HL-60/S4 (cell line): ENCODE results near the gene CHMP5.

ENCODE experiments used
- in situ Hi-C: fragments of 300-500 bp; cut with MboI; formaldehyde crosslinking; loops from 2 replicates; pipeline ENCODE4 v1.14.3; 2022; ENCODE audit warnings: low sequenced_read_pairs

CHMP5 gene

DNA sequence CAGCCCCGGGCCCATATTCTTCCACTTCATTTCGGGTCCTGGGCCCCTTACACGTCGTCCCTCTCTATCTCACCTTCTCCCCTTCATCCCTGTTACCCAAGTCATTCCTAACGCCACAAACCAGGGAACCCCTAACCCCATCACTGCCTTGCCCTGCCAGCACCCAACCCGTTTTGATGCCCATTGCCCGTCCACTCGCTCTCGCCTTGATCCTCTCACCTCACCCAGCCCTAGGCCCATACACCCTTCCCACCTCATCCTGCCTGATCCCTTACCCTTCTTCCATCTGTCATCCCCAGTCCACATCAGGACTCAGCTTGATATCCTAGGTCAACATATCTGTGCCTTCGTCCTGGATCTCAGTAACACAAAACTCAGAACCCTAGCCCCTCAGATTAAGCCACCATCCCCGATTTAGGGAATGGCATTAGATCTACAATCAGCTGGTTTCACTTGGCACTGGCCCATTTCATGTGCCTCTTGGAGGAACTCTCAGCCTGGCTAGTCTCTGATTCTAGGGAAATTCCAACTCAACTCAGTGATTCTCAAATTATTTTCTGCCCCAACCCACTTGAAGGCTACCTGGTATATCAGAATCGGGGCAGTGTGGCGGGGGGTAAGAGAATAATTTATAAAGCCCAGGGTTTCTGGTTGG, 489 bp downstream of the CHMP5 start:
- in situ Hi-C loops, result loop anchor here (25.0 kb wide), 1 partner anchor 97 kb away; no protein-coding TSS in a partner anchor

DNA sequence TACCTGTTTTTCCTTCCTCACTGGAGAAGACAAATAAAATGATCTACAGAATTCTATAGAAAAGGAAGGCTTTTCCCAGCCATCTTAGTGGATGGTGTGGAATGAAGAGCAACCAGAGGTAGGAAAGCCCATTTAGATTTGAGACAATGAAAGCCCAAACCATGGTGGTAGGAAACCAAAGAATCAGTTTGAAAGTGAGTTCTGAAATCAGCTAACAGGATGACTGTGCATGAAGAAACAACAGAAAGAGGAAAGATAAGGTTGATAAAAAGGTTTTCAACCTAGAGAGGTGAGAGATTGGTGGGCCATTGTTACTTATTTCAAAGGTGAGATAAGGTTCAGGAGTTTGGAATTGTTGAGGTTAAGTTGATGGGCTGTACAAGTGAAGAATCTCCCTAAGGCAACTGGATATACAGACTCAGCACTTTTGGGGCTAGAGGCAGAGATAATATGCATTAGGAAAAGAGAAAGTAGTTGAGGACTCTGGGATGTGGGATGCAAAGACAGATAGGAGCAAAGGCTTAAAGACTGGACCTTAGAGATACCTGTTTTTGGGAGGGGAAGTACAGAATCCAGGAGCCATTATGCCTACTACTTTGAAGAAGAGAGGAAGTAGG, 2.4 kb downstream of the CHMP5 start:
- in situ Hi-C loops, result loop anchor here (25.0 kb wide), 1 partner anchor 95 kb away; no protein-coding TSS in a partner anchor

DNA sequence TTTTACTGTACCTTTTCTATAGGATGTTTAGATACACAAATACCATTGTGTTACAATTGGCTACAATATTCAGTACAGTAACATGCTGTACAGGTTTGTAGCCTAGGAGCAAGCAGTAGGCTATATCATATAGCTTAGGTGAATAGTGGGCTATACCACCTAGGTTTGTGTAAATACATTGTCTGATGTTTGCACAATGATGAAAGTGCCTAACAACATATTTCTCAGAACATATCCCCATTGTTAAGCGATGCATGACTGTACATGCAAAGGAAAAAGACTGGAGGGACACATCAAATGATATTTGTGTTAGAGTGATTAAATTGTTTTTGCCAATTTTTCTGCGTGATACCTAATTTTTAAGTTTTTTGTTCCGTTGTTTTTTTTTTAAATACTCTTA, 5.3 kb downstream of the CHMP5 start:
- in situ Hi-C loops, result loop anchor here (25.0 kb wide), 1 partner anchor 92 kb away; no protein-coding TSS in a partner anchor

DNA sequence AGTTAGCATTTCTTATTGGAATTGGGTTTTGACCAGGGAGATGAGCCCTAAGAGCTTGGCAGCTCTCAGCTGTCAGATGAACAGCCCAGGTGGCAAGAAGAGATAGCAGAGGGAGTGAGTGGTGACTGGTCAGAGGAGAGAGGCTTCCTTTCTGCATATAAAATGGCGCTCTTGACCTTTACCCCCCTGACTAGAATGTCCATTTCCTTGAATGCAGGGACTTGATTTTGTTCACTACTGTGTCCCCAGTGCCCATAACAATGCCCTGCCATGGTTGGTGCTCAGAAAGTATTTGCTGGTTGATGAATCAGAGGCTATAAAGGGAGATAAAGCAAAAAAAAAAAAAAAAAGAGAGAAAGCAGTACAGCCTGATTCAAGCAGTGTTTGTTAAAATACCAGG, 7.2 kb downstream of the CHMP5 start:
- in situ Hi-C loops, result loop anchor here (25.0 kb wide), 1 partner anchor 90 kb away; no protein-coding TSS in a partner anchor

DNA sequence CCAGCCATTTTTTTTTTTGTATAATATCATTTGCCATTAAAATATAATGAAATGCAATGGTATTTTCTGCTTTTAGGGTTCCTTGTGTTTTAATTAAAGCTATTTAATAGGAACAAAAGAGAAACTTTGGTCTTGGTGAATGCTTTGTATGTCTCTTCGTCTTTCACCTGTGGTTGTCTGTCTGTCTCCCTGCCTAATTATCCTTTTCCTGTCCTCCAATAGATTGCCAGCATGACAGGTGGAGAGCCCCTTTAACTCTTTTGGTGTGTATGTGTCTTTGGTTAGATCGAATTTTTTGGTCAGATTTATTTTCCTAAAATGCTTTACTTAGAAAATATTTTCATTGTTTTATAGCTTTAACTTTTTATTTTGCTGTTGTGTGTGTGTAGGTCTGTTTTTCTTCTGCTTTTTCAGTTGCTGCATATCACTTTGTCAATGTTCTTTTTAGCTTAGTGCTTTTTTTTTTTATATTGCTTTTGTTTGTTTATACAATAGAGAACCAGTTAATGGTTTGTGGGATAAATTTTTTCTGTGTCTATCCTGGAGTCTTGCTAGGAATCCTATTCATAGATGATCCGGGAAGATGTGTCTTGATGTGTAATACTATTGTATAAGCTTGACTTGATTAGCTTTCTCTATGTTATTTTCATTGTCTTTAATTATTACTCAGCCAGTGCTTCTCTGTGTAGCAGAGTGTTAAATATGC, 8.6 kb downstream of the CHMP5 start:
- in situ Hi-C loops, result loop anchor here (25.0 kb wide), 1 partner anchor 89 kb away; no protein-coding TSS in a partner anchor

DNA sequence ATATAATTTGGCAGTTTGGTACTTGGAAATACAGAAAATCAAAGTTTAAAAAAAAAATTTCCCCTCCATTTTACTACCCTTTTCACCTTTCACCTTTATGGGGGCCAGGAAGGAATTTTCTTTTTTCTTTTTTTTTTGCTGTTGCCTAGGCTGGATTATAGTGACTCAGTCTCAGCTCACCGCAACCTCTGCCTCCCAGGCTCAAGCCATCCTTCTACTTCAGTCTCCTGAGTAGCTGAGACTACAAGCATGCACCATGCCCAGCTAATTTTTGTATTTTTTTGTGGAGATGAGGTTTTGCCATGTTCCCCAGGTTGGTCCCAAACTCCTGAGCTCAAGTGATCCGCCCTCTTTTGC, 9.1 kb downstream of the CHMP5 start:
- in situ Hi-C loops, result loop anchor here (25.0 kb wide), 1 partner anchor 88 kb away; no protein-coding TSS in a partner anchor

DNA sequence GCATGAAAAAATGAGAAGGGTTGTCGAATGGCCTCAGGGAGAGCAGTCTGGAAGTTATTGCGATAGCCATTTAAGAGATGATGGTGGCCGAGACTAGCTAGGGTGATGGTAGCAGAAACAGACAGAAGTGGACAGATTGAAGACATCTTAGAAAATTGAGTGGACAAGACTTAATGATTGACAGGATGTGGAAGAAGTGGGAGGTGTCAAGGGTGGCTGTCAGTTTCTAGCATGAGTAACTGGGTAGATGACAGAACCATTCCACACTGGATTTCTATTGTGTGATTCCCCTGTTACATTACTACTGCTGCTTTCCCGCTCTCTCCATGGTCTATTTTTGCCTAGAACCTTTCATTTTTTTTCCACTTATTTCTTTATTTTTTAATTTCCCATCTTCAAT, 12.6 kb downstream of the CHMP5 start:
- in situ Hi-C loops, result no loop called here

DNA sequence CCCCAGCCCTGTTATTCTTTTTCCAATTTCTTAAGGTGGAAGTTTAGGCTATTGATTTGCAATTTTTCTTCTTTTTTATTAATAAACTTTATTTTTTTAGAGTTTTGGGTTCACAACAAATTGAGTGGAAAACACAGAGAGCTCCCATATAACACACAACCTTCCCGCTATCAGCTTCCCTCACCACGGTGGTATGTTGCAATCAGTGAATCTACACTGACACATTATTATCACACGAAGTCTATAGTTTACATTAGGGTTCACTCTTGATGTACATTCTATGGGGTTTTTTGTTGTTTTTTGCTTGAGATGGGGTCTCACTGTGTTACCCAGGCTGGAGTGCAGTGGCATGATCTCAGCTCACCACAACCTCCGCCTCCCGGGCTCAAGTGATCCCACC, 20.7 kb downstream of the CHMP5 start:
- in situ Hi-C loops, result no loop called here

DNA sequence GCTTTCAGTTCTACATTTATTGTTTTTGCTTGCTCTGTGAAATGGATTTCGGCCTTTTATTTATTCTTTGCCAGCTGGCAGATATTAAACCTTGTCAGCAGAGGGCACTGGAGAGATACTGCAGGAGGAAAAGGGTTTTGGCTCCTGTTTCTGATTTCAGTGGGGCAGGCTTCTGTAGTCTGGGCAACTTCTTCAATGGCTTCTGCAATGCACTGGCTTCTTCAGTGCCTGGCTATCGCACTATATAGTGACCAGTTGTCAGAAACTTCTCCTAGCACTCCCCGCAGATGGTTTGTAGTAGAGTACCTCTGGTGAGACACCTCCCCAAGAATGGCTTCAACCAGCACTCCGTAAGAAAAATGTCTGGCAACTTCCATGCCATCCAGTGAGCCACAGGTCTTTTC, 22.2 kb downstream of the CHMP5 start:
- in situ Hi-C loops, result no loop called here

DNA sequence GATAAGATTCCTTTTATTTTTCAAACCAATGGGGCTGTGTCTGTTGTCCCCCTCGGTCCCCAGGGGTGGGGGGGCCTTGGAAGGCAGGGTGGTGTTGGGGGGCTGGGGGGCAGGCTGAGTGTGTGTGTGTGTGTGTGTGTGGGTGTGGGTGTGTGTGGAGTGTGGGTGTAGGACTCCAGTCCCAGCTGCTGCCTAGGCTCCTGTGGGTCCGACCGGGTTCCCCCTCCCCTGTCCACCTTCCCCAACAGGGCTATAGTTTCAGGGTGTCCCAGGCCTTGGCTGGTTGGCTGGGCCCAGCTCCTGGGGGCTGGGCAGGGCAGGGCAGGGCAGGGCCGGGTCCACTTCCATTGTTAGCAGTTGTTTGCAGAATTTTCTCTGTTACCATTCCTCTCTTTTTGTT, 23.4 kb downstream of the CHMP5 start:
- in situ Hi-C loops, result no loop called here

DNA sequence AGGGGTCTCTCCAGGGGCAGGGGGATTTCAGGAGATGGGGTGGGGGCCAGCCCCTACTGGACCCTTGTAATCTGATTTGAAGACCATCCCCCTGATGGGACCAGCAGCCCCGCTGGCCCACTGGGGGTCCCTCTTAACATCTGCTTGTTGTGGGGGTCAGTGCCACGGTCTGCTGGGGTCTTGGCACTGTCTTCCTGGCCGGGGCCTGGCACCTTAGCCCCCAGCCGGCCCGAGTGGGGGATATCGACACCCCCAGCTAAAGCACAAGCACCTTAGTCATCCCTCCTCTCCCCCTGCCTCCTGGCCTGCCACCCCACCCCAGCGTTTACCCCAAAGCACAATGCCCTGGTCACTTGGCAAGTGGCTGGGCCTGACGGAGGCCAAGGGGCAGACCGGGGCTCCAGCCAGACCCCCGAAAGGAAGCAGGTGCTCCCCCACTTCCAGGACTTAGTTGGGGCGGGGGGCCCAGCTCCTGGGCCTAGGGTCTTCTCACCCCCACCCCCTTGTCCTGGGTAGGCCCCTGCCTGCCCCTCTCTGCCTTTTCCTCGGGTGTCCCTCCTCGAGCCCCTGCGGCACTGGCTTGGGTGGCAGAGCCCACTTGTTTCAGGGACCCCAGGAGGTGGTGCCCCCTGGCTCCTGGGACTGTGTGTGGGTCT, 24.1 kb downstream of the CHMP5 start:
- in situ Hi-C loops, result no loop called here

DNA sequence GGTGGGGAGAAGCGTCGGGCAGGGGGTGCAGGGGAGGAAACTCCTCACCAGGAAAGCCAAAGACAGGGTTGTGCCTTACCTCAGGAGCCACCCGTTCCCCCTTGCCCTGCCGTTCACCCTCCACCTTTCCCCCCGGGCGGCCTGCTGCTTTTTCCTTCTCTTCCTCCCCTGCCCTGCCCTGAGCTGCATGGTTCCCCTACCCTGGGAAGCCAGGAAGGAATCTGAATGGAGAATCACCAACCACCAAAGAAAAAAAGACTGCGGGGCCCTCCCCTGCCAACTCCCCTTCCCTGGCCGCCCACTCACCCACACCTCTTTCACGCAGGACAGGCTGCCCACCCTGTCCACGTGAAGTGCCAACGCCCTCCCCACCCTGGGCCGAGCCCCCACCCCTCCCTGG, 24.6 kb downstream of the CHMP5 start:
- in situ Hi-C loops, result no loop called here

DNA sequence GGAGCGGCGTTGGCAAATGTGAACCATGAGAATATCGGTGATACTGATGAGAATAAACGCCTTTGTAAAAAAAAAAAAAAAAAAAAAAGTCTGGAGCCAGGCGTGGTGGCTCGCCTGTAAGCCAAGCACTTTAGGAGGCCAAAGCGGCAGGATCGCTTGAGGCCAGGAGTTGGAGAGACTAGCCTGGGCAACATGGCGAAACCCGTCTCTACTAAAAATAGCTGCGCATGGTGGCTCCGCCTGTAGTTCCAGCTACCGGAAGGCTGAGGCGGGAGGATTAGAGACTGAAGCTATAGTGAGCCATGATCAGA, 25.0 kb downstream of the CHMP5 start:
- in situ Hi-C loops, result no loop called here

DNA sequence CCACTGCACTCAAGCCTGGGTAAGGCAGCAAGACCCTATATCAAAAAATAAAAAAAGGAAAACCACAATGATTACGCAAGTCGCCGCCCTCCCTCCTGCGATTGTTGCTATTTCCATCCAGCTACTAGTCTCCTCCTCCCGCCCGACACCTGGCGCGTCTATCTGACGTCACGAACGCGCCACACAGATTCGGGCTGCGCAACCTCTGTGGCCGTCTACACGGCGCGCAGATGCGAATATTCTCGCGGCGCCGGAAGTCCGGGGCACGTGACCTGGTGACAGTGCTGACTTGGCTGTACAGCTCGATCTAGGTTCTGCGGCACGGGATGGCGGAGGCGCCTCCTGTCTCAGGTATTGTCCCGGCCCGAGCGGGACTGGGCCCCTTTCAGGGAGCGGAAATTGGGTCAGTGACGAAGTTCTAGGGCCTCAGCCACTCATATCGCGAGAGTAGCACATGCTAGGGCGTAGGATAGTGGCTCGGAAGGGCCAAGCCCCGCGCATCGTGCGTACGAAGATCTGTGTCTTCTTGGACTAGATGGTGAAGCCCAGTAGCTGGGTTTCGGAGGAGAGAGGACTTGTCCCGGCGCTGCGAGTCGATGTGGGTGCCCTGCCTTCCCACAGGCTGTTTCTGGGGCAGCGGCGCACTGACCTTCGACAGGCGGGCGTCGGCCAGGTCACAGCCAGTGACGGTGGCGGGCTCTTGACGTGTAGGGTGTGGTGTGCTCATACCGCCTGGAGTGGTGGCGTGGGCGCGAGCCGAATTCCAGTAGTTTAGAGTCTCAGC, 25.6 kb downstream of the CHMP5 start, which contains the start of gene NFX1:
Gene NFX1 (plus strand): TSS at position 270 of the 784 bp plus-strand sequence. CDS start 57 bp downstream, at position 327.
- in situ Hi-C loops, result no loop called here

DNA sequence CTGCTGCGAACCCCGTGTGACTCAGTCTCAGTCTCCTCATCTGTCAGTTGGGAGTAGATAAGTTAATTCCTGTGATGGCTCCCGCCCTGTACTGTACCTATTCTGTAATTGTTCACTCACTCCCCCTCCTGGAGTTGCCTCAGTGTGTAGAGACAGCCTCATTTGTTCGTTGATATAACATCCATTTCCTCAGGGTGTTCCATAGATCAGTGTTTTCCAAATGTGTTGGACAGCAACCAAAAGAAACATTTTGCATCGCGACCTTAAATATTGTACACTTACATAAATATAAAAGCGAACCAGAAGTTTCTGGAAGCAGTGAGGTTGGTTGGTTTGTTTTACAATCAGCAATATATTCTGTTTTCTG, 26.2 kb downstream of the CHMP5 start:
- in situ Hi-C loops, result no loop called here

DNA sequence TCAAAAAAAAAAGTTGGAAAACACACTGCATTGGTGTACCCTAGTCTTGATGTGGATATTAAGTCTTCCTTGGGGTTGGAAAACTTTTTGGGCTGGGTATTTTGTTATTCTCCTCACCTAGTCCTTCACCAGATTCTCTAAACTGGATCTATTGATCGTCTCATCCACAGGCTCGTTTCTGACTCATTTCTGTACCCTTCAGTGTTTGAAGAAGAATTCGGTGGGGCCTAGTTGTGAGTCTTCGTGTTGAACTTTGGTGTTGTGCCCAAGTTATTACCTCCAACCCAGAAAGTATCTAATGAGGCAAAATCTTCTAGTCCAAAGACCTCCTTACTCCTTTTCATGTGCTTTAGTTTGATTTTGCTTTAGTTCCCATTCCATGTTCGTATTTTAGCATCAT, 27.1 kb downstream of the CHMP5 start:
- in situ Hi-C loops, result no loop called here

DNA sequence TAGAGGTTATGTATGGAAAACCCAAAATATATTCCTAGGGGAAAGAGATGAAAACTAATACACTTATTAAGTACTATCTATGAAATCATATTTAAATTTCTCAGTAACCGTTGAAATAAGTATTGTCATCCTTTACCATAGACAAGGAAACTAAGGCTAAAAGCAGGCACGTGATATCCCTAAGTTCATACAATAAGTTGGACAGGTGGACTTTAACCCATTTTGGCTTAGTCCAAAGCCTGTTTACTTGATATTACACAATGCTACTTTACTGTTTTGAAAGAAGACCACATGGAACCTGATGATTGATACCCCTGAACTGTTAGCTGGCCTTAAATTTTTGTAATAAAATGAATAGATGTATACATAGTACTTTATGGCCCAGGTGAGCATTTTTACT, 28.9 kb downstream of the CHMP5 start:
- in situ Hi-C loops, result no loop called here

DNA sequence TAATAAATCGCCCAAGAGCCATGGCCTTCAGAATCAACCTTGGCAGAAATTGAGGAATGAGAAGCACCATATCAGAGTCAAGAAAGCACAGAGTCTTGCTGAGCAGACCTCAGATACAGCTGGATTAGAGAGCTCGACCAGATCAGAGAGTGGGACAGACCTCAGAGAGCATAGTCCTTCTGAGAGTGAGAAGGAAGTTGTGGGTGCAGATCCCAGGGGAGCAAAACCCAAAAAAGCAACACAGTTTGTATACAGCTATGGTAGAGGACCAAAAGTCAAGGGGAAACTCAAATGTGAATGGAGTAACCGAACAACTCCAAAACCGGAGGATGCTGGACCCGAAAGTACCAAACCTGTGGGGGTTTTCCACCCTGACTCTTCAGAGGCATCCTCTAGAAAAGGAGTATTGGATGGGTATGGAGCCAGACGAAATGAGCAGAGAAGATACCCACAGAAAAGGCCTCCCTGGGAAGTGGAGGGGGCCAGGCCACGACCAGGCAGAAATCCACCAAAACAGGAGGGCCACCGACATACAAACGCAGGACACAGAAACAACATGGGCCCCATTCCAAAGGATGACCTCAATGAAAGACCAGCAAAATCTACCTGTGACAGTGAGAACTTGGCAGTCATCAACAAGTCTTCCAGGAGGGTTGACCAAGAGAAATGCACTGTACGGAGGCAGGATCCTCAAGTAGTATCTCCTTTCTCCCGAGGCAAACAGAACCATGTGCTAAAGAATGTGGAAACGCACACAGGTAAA, 30.0 kb downstream of the CHMP5 start:
- in situ Hi-C loops, result no loop called here

DNA sequence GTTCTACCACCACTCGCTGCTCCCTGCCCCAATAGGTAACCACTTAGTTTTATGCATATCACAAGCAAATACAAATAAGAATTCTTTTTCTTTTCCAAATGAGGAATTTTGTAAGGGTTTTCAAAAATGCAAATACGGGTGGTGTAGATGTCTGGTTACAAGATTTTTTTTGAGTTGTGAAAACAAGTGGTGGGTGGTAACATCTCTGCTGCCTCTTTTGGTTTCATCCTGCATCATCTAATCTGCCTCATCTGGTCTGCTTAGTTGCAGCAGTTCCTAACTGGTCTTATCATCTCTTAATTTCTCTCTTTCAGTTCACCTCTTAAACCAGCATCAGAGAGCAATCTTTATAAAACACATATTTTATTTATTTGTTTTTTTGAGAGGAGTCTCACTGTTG, 30.7 kb downstream of the CHMP5 start:
- in situ Hi-C loops, result no loop called here

DNA sequence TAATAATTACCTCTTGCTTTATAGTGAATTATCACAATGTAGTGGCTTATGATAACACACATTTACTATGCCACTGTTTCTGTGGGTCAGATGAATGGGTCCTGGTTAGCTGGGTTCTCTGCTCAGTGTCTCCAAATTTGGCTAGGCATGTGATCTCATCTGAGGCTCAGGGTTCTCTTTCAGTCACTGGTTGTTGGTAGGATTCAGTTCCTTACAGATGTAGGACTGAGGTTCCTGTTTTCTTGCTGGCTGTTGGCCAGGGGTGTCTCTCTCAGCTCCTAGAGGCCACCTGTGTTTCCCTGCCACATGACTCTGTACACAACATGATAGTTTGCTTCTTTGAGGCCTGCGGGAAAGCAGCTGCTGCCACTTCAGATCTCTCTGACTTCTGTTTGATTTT, 32.6 kb downstream of the CHMP5 start:
- in situ Hi-C loops, result no loop called here
